ENCODE results near the gene POLR3G.

DNA sequence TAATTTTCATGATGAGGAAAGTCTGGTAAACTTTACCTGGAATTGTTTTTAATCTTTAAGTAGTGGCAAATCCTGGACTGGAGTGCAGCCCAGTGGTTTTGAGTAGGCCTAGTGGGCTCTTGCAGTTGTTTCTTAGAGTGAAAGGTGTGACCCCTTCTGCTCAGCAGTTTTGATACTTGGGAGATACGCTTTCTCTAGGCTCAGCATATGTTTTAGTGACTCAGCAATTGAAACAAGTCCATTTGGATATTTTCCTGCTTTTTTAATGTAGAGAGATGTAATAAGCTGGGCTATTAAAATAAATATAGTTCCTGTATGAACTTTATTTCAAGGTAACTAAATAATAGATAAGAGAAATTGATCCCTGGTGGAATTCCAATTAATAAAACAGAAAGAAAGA lies 6.0 kb downstream of the POLR3G start:
- TF ChIP-seq POLR2A (IDR thresholded peaks at IDR 0.05; ENCODE audit: low read length) (no peak), GATA1 (IDR thresholded peaks at IDR 0.05; ENCODE audit: low read depth, low read length) (no peak)
